DND-41 (cell line): ENCODE measurements around the gene MSH3.

Source experiments
- ATAC-seq: fragments of 200-7000 bp; cut with Tn5 transposase; 3 replicates; pipeline ENCODE4 v1.9.1; 2021; ENCODE audit warnings: low read depth; ENCODE audit not compliant: insufficient read depth
- DNase-seq: peaks from one replicate; pipeline ENCODE4 v3.0.0-alpha.2; 2020
- H2AFZ ChIP-seq: 2 replicates; pipeline ENCODE4 v1.6.0; 2012; ENCODE audit warnings: low read depth, low read length
- H3K27ac ChIP-seq: 2 replicates; pipeline ENCODE4 v1.5.1; 2012; ENCODE audit warnings: low read length, inconsistent platforms
- H3K27me3 ChIP-seq: fragments of 200-600 bp; sonication (generic); 2 replicates; pipeline ENCODE4 v1.6.0; 2012; ENCODE audit warnings: low read length, mild to moderate bottlenecking, inconsistent platforms; ENCODE audit not compliant: insufficient read depth, poor library complexity
- H3K36me3 ChIP-seq: 2 replicates; pipeline ENCODE4 v1.5.1; 2012; ENCODE audit warnings: low read length, inconsistent platforms; ENCODE audit not compliant: insufficient read depth
- H3K4me1 ChIP-seq: 2 replicates; pipeline ENCODE4 v1.5.1; 2012; ENCODE audit warnings: mild to moderate bottlenecking, low read length; ENCODE audit not compliant: insufficient read depth
- H3K4me2 ChIP-seq: 2 replicates; pipeline ENCODE4 v1.6.0; 2012; ENCODE audit warnings: mild to moderate bottlenecking, moderate library complexity, low read length, inconsistent platforms; ENCODE audit not compliant: insufficient read depth
- H3K4me3 ChIP-seq, 2 experiments: fragments of 200-600 bp in 1 of 2; shearing (Covaris generic) in 1 of 2; 2 replicates each; pipeline ENCODE4 v1.5.1; 2012 to 2016; ENCODE audit warnings: inconsistent platforms in 2 of 2, low read length in 2 of 2, mild to moderate bottlenecking in 2 of 2, low read depth in 1 of 2, moderate library complexity in 1 of 2
- H3K79me2 ChIP-seq: 2 replicates; pipeline ENCODE4 v1.6.0; 2012; ENCODE audit warnings: low read length, inconsistent platforms; ENCODE audit not compliant: insufficient read depth
- H3K9ac ChIP-seq: 2 replicates; pipeline ENCODE4 v1.6.0; 2012; ENCODE audit warnings: low read depth, mild to moderate bottlenecking, inconsistent platforms, low read length, moderate library complexity
- H3K9me3 ChIP-seq: 2 replicates; pipeline ENCODE4 v1.5.1; 2012; ENCODE audit warnings: low read length, moderate library complexity, mild to moderate bottlenecking, inconsistent platforms; ENCODE audit not compliant: insufficient read depth, severe bottlenecking
- H4K20me1 ChIP-seq: 2 replicates; pipeline ENCODE4 v1.6.0; 2012; ENCODE audit warnings: low read length; ENCODE audit not compliant: insufficient read depth
- EZH2 ChIP-seq: IDR thresholded peaks from 3 replicates; pipeline ENCODE4 v1.6.1; 2012; ENCODE audit warnings: borderline replicate concordance, low read depth, mild to moderate bottlenecking, moderate library complexity, low read length, inconsistent platforms; ENCODE audit not compliant: severe bottlenecking
- TF ChIP-seq, protein P1 (sequence below): IDR thresholded peaks from 2 replicates; pipeline ENCODE4 v1.5.1; 2012; ENCODE audit warnings: borderline replicate concordance, low read length, moderate library complexity, mild to moderate bottlenecking; ENCODE audit not compliant: poor library complexity, severe bottlenecking; ENCODE audit errors: extremely low read depth

Gene MSH3

DNA sequence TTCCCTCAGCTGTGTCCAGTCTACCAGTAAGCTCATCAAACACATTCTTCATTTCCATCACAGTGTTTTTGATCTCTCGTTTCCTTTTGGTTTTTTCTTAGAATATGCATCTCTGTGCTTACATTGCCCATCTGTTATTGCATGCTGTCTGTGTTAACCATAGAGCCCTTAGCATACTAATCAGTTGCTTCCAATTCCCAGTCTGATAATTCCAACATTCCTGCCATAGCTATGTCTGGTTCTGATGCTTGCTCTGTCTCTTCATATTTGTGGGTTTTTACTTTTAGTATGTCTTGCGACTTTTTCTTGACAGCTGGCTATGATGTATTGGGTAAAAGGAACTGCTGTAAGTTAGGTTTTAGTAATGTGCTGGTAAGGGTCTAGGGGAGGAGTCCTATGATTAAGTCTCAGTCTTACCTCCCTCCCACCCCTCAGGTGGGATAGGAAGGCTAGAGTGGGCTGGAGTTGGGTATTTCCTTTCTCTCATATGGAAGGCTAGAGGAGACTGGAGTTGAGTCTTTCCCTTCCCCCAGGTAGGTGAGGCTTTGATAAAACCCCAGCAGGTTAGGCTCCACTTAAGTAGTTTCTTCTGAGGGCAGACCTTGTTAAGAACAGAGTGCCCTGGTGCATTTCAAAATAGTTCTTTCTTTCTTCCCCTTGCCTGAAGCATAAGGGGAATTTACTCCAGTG, 206.6 kb downstream of the MSH3 start:
- H3K4me2 ChIP-seq: no peak overlapping the region
- no peaks in the 10 kb centered on the region for H4K20me1 ChIP-seq
- peaks cover 5% of the 10 kb centered on the region for H3K9me3 ChIP-seq
- H3K79me2 ChIP-seq: no peaks in the 10 kb centered on the region
- no peak overlapping the region for H2AFZ ChIP-seq
- no peak for TF ChIP-seq EZH2
- TF ChIP-seq, protein P1, sequence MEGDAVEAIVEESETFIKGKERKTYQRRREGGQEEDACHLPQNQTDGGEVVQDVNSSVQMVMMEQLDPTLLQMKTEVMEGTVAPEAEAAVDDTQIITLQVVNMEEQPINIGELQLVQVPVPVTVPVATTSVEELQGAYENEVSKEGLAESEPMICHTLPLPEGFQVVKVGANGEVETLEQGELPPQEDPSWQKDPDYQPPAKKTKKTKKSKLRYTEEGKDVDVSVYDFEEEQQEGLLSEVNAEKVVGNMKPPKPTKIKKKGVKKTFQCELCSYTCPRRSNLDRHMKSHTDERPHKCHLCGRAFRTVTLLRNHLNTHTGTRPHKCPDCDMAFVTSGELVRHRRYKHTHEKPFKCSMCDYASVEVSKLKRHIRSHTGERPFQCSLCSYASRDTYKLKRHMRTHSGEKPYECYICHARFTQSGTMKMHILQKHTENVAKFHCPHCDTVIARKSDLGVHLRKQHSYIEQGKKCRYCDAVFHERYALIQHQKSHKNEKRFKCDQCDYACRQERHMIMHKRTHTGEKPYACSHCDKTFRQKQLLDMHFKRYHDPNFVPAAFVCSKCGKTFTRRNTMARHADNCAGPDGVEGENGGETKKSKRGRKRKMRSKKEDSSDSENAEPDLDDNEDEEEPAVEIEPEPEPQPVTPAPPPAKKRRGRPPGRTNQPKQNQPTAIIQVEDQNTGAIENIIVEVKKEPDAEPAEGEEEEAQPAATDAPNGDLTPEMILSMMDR: no peak
- H3K4me3 ChIP-seq: no peak overlapping the region
- ATAC-seq: peak; percentile 27; the same call in 1 of the 3 replicates
- H3K27me3 ChIP-seq: no peaks in the 10 kb centered on the region
- no peak for DNase-seq
- no peak overlapping the region for H3K9ac ChIP-seq
- no peak overlapping the region for H3K27ac ChIP-seq
- H3K4me1 ChIP-seq: no peaks in the 10 kb centered on the region
- H3K36me3 ChIP-seq: peaks cover 17% of the 10 kb centered on the region; the same call in 1 of the 2 replicates

DNA sequence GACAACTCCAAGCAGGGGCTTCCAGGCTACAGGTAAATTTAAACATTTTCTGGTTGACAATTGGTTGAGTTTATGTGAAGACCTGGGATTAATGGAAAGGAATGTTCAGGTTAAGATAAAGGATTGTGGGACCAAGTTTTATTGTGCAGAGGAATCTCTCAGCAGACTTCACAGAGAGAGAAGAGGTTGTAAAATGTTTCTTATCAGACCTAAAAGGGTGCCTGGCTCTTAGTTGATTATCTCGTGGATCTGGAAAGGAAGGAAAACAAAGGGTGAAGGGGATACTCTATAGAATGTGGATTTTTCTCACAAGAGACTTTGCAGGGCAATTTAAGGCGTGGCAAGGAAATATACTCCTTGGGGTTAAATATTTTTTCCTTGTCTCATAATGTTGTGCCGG, 209.3 kb downstream of the MSH3 start:
- Histone ChIP-seq H3K27ac (no peak overlapping the region), H3K4me3 (no peak overlapping the region), H3K27me3 (no peaks in the 10 kb centered on the region), H3K36me3 (peaks cover 25% of the 10 kb centered on the region; the same call in 1 of the 2 replicates), H3K9me3 (no peaks in the 10 kb centered on the region), H3K79me2 (no peaks in the 10 kb centered on the region), H3K4me2 (no peak overlapping the region), H4K20me1 (no peaks in the 10 kb centered on the region), H3K9ac (no peak overlapping the region), H3K4me1 (no peaks in the 10 kb centered on the region), H2AFZ (no peak overlapping the region)
- TF ChIP-seq EZH2: no peak
- TF ChIP-seq, protein P1: no peak
- no peak for ATAC-seq
- DNase-seq: no peak

DNA sequence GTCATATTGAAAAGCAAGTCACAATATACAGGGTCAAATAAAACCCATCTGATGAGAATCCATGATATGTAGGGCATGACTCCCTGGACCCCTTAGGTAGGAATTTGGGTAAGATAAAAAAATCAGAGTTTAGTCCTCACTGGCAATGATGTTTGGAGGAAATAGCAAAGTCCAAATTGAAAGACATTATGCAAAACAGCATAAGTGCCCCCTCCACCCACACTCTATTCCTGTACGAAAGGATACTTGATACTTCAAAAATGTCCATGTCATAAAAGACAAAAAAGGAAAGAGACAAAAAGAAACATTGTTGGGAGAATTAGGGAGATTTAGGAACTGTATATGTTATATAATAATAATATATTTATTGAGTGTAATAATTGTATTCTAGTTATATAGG, 209.7 kb downstream of the MSH3 start:
- Histone ChIP-seq H3K79me2 (no peaks in the 10 kb centered on the region), H3K9ac (no peak overlapping the region), H3K4me3 (no peak overlapping the region), H3K27me3 (no peaks in the 10 kb centered on the region), H3K4me2 (no peak overlapping the region), H3K36me3 (peaks cover 25% of the 10 kb centered on the region; the same call in 1 of the 2 replicates), H3K27ac (no peak overlapping the region), H3K9me3 (no peaks in the 10 kb centered on the region), H3K4me1 (no peaks in the 10 kb centered on the region), H2AFZ (no peak overlapping the region), H4K20me1 (no peaks in the 10 kb centered on the region)
- DNase-seq: no peak
- TF ChIP-seq, protein P1: no peak
- TF ChIP-seq EZH2: no peak
- no peak for ATAC-seq
